Esophagus squamous epithelium (tissue), 5 donors: ENCODE data around the gene RAPGEFL1. TPM values are rescaled to one million over a fixed set of nuclear protein-coding genes. Genes with fewer than 3 reads are reported as not detected.
"Not testable (repeated sequence)": the region's sequence is repeated elsewhere in the genome, so short reads cannot be mapped to it uniquely, and the experiment has no call there.

ENCODE experiments used
- DNase-seq: peaks from one replicate; lab custom pipeline; 2025; lab: John Stamatoyannopoulos, UW
- H3K27ac ChIP-seq, 4 donors: fragments of 200-600 bp; sonication (generic); one replicate each; pipeline ENCODE4 v1.5.1; 2016 to 2019; ENCODE audit warnings: mild to moderate bottlenecking in 1 of 4
- H3K27me3 ChIP-seq, 4 donors: fragments of 200-600 bp; sonication (generic); 1 replicate in 3 of 4; 2 replicates in 1 of 4; pipeline versions ENCODE4 v1.5.1 to v1.6.0; 2017 to 2021; ENCODE audit warnings: antibody characterized with exemption in 1 of 4
- H3K36me3 ChIP-seq, 3 donors: fragments of 200-600 bp; sonication (generic); one replicate each; pipeline ENCODE4 v1.5.1; 2016 to 2019
- H3K4me1 ChIP-seq, 3 donors: fragments of 200-600 bp; sonication (generic); one replicate each; pipeline ENCODE4 v1.5.1; 2017 to 2019
- H3K4me3 ChIP-seq, 4 donors: fragments of 200-600 bp; sonication (generic); 1 replicate in 3 of 4; 2 replicates in 1 of 4; pipeline ENCODE4 v1.5.1; 2016 to 2019; ENCODE audit warnings: mild to moderate bottlenecking in 2 of 4, moderate library complexity in 1 of 4
- H3K9me3 ChIP-seq, 3 donors: fragments of 200-600 bp; sonication (generic); one replicate each; pipeline ENCODE4 v1.5.1; 2016 to 2019
- POLR2A ChIP-seq, 4 donors: fragments of 450-650 bp; IDR thresholded peaks; one replicate each; pipeline ENCODE4 v1.6.1; 2017; ENCODE audit warnings: antibody characterized with exemption in 4 of 4, mild to moderate bottlenecking in 4 of 4, moderate library complexity in 3 of 4
- WGBS, 2 donors: methylation state at CpG; one replicate each; pipeline ENCODE4 v1.1.5; 2018; 5-methylcytosine and 5-hydroxymethylcytosine counted together
- intact Hi-C: fragments of 100-400 bp; cut with DNase I; formaldehyde crosslinking; loops from one replicate; pipeline ENCODE4 v1.15.0; 2022
- total RNA-seq, 4 donors: library from RNA; depleted of rRNA; stranded (reverse); fragments of >200 nt; gene quantifications; one replicate each; pipeline ENCODE4 v1.1.0, GENCODE V29; 2016
- TF ChIP-seq, protein P1 (sequence below), 6 experiments: fragments of 450-650 bp in 4 of 6; fragments of 200-600 bp in 2 of 6; sonication (generic) in 2 of 6; IDR thresholded peaks; one replicate each; pipeline ENCODE4 v1.5.1; 2016 to 2019; ENCODE audit warnings: antibody characterized with exemption in 6 of 6, mild to moderate bottlenecking in 4 of 6, moderate library complexity in 4 of 6
- donor health status: DM: yes; HTN: yes; CAD: no.

Gene RAPGEFL1
- total RNA-seq, 4 donors from 2014 or later = 70.1 to 182 (median 144) TPM

DNA sequence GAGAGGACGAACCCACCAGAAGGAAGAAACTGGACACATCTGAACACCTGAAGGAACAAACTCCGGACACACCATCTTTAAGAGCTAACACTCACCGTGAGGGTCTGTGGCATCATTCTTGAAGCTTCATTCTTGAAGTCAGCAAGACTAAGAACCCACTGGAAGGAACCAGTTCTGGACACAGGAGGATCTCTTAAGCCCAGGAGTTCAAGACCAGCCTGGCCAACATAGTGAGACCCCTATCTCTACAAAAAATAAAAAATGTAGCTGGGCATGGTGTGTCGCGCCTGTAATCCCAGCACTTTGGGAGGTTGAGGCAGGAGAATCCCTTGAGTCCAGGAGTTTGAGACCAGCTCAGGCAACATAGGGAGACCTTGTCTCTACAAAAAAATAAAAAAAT is 21.3 kb downstream of the RAPGEFL1 start:
- H3K4me1 ChIP-seq = peaks cover 0 to 27% (median 5%) of the 10 kb centered on the region in 3 donors
- no peak for DNase-seq
- H3K36me3 ChIP-seq = peaks cover 0 to 13% (median 0%) of the 10 kb centered on the region in 3 donors
- H3K27me3 ChIP-seq = peaks cover 0 to 5% (median 0%) of the 10 kb centered on the region in 4 donors
- intact Hi-C loops = loop anchor here (10.0 kb wide), 1 partner anchor 156 kb away; no protein-coding TSS in a partner anchor
- no peak overlapping the region for H3K4me3 ChIP-seq
- TF ChIP-seq POLR2A (IDR thresholded peaks at IDR 0.05) = no peak
- TF ChIP-seq, protein P1, sequence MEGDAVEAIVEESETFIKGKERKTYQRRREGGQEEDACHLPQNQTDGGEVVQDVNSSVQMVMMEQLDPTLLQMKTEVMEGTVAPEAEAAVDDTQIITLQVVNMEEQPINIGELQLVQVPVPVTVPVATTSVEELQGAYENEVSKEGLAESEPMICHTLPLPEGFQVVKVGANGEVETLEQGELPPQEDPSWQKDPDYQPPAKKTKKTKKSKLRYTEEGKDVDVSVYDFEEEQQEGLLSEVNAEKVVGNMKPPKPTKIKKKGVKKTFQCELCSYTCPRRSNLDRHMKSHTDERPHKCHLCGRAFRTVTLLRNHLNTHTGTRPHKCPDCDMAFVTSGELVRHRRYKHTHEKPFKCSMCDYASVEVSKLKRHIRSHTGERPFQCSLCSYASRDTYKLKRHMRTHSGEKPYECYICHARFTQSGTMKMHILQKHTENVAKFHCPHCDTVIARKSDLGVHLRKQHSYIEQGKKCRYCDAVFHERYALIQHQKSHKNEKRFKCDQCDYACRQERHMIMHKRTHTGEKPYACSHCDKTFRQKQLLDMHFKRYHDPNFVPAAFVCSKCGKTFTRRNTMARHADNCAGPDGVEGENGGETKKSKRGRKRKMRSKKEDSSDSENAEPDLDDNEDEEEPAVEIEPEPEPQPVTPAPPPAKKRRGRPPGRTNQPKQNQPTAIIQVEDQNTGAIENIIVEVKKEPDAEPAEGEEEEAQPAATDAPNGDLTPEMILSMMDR (IDR thresholded peaks at IDR 0.05) = no peak
- H3K27ac ChIP-seq = no peak overlapping the region
- peaks cover 0 to 4% (median 0%) of the 10 kb centered on the region in 3 donors for H3K9me3 ChIP-seq
- WGBS, 2 donors = 89% methylated on average over 5 of the region's 5 CpGs

DNA sequence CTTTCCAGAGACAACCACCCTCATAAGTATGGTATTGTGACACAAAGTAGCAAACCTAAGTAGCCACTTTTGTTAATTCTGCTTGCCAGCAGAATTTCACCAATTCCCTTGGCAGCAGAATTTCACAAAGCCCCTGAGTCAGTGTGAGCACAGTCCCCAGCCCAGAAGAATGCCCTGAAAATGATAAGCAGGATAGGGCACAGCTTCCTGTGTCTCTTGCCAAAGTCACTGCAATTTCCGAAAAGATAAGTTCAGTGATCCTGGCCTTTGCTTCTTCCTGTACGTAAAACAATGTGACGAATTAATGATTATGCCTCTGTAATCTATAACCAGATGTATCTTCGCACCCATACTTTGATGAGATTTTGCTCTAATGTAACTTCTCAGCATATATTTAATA is 25.9 kb downstream of the RAPGEFL1 start:
- Histone ChIP-seq H3K4me3 (no peak overlapping the region), H3K4me1 (peaks cover 0 to 10% (median 0%) of the 10 kb centered on the region in 3 donors), H3K27me3 (peaks cover 0 to 1% (median 0%) of the 10 kb centered on the region in 4 donors), H3K36me3 (no peaks in the 10 kb centered on the region), H3K27ac (peak overlapping the region in 1 of 4 donors; percentile 0), H3K9me3 (no peaks in the 10 kb centered on the region)
- TF ChIP-seq, protein P1 (IDR thresholded peaks at IDR 0.05) = no peak
- TF ChIP-seq POLR2A (IDR thresholded peaks at IDR 0.05) = no peak
- DNase-seq = no peak
- WGBS, 2 donors = 66 to 81% methylated on average over 4 of the region's 4 CpGs
- intact Hi-C loops = loop anchor here (5.0 kb wide), 1 partner anchor 84 kb away; the partner anchor contains the start of gene CDC6

DNA sequence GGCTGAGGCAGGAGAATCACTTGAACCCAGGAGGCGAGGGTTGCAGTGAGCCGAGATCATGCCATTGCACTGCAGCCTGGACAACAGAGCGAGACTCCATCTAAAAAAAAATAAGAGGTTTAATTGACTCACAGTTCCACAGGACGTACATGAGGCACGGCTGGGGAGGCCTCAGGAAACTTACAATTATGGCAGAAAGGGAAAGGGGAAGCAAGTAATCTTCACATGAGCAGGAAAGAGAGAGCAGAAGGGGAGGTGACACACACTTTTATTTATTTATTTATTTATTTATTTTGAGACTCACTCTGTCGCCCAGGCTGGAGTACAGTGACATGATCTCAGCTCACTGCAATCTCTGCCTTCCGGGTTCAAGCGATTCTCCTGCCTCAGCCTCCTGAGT is 28.9 kb downstream of the RAPGEFL1 start:
- H3K4me1 ChIP-seq, H3K27me3 ChIP-seq, H3K9me3 ChIP-seq, H3K27ac ChIP-seq, H3K36me3 ChIP-seq, H3K4me3 ChIP-seq, DNase-seq, intact Hi-C loops: not testable (repeated sequence)
- WGBS, 2 donors = 86 to 87% methylated on average over 8 of the region's 8 CpGs

DNA sequence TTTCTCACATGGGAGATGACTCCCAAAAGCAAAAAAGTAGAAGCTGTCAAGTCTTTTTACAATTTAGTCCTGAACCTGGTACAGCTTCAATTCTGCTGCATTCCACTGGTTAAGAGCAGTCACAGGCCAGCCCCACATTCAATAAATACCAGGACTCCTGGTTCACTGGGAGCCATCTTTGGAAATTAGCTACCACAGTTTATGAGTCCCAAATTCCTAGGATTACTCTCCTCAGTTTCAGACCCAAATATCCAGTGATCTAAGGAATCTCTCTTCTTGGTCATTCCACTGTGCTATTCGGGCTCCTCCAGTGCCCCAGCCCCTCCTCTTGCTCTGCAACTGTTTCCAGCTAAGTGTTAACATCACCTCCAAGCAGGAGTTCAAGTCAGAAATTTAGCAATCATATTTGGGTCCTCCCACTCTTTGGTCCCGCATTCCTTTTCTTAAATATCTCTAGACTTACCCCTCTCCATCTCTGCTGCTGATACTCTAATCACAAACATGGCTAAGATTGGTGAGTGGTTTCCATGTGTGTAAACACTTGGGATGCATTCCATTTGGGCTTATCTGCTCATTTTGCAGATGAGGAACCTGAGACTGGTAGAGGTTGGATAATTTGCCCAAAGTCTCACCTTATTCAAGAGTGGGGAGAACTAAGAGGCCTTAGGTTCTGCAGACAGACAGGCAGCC is 32.3 kb downstream of the RAPGEFL1 start:
- H3K36me3 ChIP-seq = no peaks in the 10 kb centered on the region
- DNase-seq = no peak
- H3K27me3 ChIP-seq = no peaks in the 10 kb centered on the region
- no peak overlapping the region for H3K27ac ChIP-seq
- no peaks in the 10 kb centered on the region for H3K9me3 ChIP-seq
- 67 to 96% methylated on average over 2 of the region's 2 CpGs for WGBS, 2 donors
- no peaks in the 10 kb centered on the region for H3K4me1 ChIP-seq
- no peak overlapping the region for H3K4me3 ChIP-seq
- intact Hi-C loops = no loop called here
- TF ChIP-seq, protein P1 (IDR thresholded peaks at IDR 0.05) = no peak
- TF ChIP-seq POLR2A (IDR thresholded peaks at IDR 0.05) = no peak

DNA sequence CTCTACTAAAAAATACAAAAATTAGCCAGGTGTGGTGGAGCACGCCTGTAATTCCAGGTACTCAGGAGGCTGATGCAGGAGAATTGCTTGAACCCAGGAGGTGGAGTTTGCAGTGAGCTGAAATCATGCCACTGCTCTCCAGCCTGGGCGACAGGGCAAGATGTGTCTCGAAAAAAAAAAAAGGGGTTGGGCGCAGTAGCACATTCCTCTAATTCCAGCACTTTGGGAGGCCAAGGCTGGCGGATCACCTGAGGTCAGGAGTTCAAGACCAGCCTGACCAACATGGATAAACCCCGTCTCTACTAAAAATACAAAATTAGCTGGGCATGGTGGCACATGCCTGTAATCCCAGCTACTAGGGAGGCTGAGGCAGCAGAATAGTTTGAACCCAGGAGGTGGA is 36.6 kb downstream of the RAPGEFL1 start:
- intact Hi-C loops, DNase-seq: not testable (repeated sequence)

DNA sequence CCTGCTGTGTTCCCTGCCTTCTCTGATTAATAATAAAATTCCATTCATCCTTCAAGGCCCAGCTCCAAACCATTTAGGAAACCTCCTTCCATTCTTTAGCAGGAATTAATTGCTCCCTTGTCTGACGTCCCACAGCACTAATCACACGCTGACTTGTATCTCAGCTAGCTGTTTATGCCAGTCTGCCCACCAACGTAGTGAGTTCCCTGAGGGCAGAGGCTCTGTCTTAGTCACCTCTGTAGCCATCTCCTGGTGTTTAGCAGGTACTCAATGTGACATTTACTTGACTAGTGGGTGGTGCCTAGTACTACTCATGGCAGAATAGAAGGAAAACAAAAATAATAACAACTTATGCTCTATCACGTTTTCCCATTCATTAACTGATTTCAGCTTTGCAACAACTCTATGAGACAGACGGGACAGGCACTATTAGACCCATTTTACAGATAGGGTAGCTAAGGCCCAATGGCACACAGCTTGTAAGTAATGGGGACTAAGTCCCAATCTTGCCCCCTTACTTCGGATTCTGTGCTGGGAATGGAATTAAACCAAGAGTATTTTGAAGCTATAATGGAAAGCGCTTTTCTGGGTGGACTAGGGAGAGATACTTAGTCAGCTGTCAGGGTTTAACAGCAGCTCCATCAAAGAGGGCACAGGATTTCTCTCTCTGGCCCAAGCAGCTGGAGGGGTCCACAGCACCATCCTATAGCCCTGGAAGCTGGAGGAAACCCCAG is 40.9 kb downstream of the RAPGEFL1 start:
- H3K9me3 ChIP-seq = no peaks in the 10 kb centered on the region
- intact Hi-C loops = no loop called here
- TF ChIP-seq POLR2A (IDR thresholded peaks at IDR 0.05) = no peak
- TF ChIP-seq, protein P1 (IDR thresholded peaks at IDR 0.05) = no peak
- no peaks in the 10 kb centered on the region for H3K27me3 ChIP-seq
- DNase-seq = no peak
- H3K4me1 ChIP-seq = peaks cover 9 to 32% (median 9%) of the 10 kb centered on the region in 3 donors
- H3K4me3 ChIP-seq = peak overlapping the region in 2 of 4 donors; percentile 83 to 88
- peak overlapping the region in 3 of 4 donors; percentile 96 to 97 (median 96) for H3K27ac ChIP-seq
- WGBS, 2 donors = 70 to 76% methylated on average over 7 of the region's 7 CpGs
- no peaks in the 10 kb centered on the region for H3K36me3 ChIP-seq

More for the DNA sequence above, 36.6 kb downstream of the RAPGEFL1 start:
- not testable (repeated sequence) for H3K9me3 ChIP-seq, H3K27ac ChIP-seq, H3K4me1 ChIP-seq, H3K36me3 ChIP-seq, H3K4me3 ChIP-seq, H3K27me3 ChIP-seq
- WGBS, 2 donors = 67 to 71% methylated on average over 5 to 6 of the region's 6 CpGs
